Testis (tissue), 2 donors: ENCODE data around the gene BTD.

ENCODE experiments used
- CTCF ChIP-seq, 3 experiments: fragments of 450-650 bp in 2 of 3; fragments of 200-600 bp in 1 of 3; sonication (generic) in 1 of 3; IDR thresholded peaks; one replicate each; pipeline ENCODE4 v1.5.1; 2016 to 2019; ENCODE audit warnings: antibody characterized with exemption in 3 of 3, mild to moderate bottlenecking in 2 of 3, moderate library complexity in 1 of 3
- POLR2A ChIP-seq: fragments of 450-650 bp; IDR thresholded peaks from one replicate; pipeline ENCODE4 v1.6.1; 2017; ENCODE audit warnings: antibody characterized with exemption, mild to moderate bottlenecking, moderate library complexity

- no peak for TF ChIP-seq CTCF (IDR thresholded peaks at IDR 0.05)
- TF ChIP-seq POLR2A: no peak
Measured at GRCh38 chr3:15591928-15592327, 9.6 kb upstream of the BTD start.
